Activated CD4-positive, alpha-beta T cell treated with anti-CD3 and anti-CD28 coated beads for 24 hours (primary cell): ENCODE measurements around the gene ADGRL1.
A peak's percentile ranks its signal among the peaks of the same experiment; 100 is the strongest.
"Not testable (repeated sequence)": the region's sequence is repeated elsewhere in the genome, so short reads cannot be mapped to it uniquely, and the experiment has no call there.

Experiments
- DNase-seq, 2 donors: peaks; one replicate each; pipeline ENCODE4 v3.0.0-alpha.2; 2020; ENCODE audit warnings: low read depth in 2 of 2

The ADGRL1 gene

DNA sequence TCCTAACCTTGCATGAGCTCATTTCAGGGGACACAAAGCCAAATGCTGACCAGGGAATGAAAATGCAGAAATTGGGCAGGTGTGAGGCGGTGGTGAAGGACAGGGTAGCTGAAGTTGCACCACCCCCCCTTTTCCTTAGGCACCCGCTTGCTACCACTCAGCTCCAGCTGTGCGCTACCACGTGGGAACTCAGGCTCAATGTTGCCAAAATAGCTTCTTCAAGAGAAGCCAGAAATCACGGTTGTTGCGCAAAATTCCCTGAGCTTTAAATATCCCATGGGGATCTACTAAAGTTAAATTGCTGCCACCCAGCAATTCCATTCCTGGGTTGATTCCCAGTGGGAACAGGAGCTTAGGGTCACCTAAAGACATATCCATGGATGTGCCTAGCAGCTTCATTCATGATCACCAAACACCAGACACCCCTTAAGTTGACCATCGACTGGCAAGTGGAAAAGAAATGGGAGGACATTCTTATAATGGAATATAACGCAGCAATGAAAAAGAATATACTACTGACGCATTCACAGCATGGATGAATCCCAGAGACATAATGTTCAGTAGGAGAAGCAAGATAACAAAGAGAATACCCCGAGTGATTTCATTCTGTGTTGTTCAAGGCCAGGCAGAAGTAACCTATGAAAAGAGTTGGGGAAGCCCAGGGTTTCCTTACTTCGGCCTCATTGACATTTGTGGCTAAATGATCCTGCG, 12.8 kb upstream of the ADGRL1 start:
- no peak for DNase-seq

DNA sequence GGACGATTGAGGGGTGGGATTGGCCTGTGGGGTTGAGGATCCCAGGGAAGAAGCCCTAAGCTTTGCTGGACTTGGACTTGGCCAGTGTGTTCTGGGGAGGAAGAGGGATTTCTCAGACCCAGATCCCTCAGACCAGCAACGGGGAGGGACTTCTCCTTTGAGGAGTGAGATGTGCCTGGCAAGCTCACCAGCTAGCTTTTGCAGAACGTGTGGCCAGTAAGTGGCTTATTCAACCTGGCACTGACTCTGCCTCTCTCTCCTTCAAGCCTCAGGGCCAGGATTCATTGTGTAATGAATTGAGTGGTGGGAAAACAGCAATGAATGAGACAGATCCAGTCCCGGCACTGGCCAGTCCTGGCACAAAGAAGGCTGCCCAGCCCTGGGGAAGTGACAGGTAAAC, 11.9 kb upstream of the ADGRL1 start:
- DNase-seq = not testable (repeated sequence)

DNA sequence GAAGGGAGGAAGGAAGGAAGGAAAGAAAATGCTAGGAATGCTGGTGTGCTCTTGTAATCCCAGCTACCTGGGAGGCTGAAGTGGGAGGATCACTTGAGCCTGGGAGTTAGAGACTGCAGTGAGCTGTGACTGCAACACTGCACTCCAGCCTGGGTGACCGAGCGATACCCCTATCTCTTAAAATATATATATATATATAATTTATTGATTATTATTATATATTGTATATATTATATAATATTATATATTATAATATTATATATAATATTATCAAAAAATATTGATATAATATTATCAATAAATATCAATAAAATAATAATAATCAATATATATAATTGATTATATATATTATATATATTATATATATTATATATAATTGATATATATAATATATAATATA, 8.6 kb upstream of the ADGRL1 start:
- DNase-seq = no peak

DNA sequence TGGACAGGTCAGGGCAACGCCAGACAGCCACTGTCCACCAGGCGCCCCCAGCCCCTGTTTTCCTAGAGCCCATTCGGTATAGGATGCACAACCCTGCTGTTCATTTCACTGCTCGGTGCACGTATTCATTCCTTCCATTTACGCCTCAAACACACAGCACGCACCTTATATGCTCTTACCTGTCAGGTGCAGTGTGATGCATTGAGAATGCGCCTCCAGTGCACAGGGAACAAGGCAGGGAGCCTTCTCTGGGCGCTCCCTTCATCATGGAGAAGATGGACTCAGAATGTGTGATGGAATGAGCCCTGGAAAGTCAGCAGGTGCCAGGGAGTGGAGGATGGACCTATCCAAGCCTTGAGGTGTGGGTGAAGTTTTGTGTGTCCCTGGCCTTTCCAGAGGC, 4.2 kb upstream of the ADGRL1 start:
- DNase-seq = not testable (repeated sequence)

DNA sequence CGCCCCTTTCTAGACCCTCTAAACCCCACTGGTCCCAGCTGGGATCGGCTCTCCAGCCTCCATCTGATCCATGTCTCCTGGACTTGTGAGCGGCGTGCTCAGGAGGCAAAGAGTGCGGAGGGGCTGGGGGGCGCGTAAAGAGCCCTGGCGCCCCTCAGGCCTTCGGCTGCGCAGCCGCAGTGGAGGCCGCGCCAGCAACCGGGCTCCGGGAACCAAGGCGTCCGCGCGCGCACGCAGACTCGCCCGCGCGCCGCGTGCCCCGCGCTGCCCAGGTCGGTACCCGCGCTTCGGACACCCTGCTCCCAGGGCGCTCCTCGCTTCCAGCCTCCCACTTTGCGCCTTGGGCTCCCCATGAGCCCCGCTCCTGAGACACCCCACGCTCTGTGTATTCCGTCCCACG, 3.4 kb upstream of the ADGRL1 start:
- not testable (repeated sequence) for DNase-seq

DNA sequence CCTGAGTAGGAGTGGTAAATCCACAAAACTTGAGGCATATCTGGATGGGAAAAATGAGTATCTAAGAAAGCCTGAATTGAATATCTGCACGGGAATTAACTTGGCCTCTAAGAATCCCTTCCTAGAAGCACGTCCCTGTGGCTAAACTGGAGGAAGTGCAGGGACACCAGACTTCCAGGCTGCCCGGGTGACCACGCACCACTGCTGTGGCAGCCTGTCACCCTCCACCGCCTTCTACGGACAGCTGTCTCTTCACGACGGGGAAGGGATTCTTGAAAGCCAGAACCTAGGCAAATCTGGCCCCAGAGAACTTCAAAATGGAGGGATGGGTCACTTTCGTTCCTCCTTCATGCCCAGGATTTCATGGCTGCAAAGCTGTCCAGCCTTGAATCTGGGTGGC, 2.5 kb upstream of the ADGRL1 start:
- DNase-seq = not testable (repeated sequence)

DNA sequence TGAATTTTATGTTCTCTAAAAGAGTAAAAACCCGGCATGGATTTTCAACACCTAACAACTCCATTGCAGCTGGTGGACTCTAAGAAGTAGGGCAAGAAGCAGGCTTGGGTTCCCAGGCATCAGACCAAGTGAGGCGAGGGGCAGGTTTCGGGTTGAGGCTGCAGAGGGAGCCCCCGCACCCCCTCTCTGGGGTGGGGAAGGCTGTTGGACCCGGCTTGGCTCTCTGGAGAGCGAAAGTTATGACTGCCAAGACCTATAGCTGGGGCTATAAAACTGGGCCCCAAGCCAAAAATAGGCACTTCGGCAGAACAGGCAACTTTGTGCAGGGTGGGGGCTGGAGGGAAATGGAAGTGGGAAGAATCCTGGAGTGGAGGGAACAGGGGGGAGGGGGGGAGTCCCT, 1.8 kb upstream of the ADGRL1 start:
- DNase-seq = not testable (repeated sequence)

DNA sequence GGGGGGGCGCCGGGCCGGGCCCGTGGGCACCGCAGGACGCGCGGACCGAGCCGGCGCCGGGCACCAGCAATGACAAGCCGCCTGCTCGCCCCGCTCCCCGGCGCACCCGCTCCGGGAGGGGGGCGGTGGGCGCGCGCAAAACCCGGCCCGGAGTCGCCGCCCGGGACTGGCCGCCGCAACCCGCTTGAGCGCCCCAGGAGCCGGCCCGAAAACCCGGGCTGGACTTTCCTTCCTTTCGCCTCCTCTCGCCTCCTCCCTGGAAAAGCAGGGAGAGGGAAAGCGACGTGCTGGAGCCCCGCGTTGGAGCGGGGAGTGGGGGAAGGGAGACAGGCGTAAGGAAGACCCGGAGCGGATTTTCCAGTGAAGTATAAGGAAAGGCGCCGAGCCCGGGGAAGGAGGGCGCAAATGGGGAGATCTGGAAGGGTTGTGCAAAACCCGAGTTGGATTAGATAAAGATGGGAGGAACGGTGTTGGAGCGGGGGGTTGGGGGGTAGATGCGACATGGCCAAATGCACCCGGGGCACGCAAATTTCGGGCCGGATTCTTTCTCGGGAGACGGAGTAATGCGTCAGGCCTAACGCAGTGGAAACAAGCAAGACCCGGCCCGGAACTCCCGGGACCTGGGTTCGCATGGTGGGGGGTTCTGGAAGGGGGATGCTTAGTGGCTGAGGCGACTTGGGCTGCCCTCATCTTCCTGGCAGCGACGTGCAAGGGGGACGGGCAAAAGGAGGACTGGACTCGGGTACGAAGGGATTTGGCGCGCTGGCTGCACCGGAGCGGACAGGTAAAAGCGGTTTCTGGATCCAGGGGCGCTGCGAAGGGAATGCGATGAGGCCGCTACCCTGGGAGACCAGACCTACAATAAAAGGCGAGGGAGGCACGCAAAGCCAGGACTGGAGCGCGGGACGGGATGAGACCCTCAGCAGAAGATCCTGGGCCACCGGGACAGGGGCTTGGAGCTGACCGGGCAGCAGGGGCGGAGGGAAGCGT, 1.1 kb upstream of the ADGRL1 start:
- peak; percentile 76 to 77 for DNase-seq

DNA sequence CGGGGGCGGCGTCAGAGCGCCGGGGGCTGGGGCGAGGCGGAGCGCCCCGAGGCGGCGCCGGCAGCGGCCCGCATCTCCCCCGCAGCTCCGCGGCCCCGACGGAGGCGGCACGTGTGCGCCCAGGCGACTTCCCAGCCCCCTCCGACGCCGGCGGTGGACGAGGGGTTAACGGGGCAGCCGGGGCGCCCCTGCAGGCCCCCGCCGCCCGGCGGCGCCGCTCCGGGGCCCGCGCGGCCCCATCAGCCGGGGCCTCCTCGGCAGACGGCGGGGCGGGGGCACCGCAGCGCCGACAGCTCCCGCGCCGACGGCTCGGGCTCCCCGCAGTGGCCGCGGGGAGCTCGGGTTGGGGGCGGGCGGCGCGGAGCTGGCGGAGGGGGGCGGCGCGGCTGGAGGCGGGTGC, 339 bp upstream of the ADGRL1 start:
- DNase-seq = not testable (repeated sequence)

DNA sequence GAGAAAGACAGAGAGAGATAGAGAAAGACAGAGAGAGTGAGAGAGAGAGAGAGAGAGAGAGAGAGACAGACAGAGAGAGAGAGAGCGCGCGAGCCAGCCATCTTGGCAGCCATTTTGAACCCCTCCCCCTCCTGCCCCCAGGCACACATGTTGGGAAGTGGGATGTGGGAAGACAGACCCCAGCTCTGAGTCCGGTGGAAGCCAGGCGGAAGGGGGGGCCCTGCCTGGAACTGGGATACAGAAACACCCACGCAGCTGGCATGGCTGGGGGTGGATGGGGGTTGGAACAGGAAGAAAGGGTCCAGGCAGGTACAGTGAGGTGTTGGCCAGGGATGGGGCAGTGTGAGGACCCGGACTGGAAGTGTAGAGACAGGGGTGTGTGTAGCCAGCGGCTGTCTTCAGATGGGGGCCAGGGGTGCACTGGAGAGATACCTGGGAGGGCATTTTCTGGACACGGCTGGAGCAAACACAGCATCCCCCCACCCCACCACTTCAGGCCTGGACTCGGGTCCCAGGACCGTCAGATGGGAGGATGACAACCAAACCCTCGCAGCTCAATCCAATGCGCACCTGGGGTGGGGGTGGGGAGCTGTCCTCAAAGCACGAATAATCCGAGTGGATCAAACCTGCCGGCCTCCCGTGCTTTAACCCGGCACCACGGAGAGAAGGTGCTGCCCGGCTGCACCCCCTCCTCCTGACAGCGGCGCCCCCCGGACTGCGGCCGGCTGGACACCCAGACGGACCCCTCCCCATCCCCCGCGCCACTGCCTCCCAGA, 1.1 kb downstream of the ADGRL1 start:
- not testable (repeated sequence) for DNase-seq

DNA sequence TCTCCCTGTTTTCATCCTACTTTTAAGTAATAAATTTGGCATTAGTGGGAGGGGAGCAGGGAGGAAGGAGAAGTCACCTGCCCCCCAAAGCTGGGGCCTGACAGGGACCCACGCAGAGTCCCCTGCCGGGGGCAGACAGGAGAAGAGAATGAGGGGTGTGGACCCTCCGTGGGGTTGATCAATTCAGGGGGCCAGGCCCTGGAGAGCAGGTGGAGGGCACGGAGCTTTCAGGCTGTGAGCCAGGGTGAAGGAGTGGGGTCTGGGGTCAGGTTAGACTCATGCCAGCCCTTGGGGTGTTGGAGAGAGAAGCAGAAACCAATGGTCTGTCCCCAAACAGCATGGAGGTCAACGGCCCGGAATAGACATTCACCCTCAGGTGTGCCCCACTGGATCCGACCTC, 1.8 kb downstream of the ADGRL1 start:
- not testable (repeated sequence) for DNase-seq

DNA sequence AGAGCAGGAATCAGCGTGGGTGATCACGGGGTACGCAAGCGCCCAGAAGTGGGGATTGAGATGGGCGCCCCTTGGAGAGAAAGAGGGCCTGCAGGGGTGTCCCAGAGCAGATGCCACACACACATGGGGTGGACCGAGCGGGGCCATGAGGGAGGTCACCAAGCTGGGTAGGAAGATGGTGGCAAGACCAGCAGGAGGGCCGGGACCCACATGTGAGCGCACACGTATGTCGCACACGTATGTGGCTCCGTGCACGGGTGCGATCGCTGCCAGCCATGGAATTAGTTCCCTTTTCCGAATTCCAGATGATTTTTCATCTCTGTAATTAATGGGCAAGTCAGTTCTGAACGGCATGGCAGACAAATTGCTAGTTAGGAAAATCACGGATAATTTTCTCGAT, 2.2 kb downstream of the ADGRL1 start:
- not testable (repeated sequence) for DNase-seq

DNA sequence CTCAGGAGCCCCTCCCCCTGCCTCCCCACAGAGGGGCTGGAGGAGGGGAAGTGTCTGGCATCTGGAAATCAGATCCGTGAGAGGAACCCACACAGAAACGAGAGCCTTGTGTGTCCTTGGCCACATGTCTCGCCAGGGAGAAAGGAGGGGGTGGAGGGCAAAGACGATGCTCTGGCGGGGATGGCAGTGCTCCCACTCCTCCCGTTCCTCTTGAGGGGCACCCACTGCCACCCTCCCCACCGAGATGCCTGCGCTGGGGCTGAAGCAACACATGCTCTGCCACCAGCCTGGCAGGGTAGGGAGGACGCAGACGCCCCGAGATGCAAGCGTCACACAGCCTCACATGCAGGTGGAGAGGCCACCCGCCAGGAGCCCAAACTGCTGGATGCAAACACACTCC, 2.8 kb downstream of the ADGRL1 start:
- no peak for DNase-seq

DNA sequence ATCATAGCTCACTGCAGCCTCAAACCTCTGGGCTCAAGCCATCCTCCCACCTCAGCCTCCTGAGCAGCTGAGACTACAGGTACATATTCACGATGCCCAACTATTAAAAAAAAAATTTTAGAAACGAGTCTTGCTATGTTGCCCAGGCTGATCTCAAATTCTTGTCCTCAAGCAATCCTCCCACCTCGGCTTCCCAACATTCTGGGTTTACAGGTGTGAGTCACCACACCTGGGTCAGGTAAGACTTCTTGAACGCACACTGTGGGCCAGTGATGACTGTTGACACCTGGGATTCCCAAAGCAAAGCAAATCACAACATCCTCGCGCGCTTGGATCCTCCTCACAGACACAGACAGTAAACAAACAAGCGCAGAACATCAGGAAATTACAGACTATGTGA, 4.5 kb downstream of the ADGRL1 start:
- DNase-seq = not testable (repeated sequence)

DNA sequence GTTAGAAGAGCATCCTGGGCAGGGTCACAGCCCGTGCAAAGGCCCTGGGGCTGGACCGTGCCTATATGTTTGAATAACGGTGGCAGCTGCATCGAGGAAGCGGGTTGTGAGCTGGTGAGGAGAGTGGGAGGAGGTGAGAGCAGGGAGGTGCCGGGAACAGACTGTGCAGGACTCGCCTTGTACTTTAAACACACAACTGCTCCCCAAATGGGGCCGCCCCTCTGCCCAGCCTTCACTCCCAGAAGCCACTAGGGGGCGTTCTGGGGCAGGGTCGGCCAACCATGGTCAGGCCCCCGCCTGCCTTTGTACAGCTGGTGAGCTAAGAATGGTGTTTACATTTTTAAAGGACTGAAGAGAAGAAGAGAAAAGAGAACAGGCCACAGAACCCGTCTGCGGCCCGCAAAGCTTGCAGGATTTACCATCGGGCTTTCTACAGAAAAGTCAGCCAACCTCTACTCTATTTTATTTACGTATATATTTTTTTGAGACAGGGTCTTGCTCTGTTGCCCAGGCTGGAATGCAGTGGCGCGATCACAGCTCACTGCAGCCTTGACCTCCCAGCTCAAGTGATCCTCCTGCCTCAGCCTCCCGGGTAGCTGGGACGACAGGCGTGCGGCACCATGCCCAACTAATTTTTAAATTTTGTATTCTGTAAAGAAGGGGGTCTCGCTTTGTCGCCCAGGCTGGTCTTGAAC, 5.7 kb downstream of the ADGRL1 start:
- peak; percentile 33 to 40 for DNase-seq

DNA sequence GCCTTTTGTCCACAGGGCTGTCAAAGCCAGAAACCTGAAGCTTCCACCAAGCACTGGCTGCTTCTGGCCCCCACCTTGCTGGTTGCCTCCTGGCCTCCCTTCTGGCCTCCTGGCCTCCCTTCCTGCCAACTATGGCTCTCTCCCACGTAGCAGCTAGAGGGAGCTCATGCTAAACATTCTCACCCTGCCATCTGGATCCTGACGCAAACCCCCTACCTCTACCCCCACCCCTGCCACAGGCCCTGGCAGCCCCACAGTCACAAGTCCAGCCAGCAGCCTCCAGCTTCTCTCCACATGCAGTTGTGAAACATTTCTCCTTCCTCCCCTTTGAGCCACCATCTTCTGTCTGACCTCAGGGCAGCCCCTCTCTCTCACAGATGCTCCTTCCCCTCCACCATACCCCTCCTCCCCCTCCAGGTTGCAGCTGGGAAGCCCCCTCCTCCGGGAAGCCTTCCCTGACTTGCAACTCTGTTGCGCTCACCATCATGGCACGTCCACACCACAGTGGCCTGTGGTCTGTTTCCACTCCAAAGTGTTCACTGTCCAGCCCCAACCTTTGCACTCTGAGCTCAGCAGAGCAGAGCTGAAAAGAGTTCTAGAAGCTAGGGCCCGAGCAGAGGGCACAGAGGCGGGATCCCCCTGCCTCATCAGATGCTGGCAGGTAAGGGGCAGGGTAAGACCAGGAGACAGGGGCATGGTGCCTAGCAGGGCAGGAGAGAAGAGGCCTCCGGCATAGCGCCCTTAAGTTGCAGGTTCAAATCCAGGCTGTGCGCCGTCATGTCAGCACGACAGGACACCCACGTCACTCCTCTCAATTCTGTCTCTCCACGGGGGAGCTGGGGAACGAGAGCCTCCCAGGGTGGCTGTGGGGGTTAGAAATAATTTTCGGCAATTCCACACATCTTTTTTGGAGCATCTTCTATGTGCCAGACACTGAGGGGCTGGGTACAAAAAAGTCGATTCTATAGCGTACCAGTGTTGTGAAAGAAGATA, 7.3 kb downstream of the ADGRL1 start:
- no peak for DNase-seq

DNA sequence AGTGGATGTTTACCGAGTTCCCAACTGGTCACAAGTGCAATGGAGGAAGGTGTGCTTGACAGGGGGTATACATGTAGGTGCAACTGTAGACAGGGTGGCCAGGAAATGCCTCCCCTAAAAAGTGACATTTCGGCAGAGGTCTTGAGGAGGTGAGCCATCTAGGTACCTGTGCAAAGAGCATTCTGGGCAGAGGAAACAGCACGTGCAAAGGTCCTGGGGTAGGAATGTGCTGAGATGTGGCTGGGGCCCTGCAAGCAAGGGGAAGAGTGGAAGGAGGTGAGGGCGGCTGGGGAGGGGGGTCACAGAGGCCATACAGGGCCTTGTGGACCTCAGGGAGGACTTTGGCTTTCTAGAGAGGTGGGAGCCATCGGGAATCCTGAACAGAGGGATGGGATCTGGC, 8.1 kb downstream of the ADGRL1 start:
- no peak for DNase-seq

DNA sequence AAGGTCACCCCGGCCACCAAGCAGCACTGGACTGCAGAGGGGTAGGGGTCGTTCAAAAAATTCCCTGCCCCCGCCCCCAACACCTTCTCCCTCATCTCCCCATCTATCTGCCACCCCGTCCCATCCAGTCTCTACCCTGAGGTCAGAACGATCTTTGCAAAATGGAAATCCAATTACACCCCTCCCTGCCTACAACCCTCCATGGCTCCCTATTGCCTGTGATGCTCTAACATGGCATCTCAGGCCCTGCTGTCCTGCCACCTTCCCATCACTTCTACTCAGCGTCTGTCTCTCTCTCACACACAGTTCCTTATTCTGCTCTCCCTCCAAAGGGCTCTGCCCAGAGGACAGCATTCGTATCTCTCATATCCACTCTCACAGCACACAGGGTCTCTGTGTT, 8.7 kb downstream of the ADGRL1 start:
- DNase-seq = not testable (repeated sequence)

DNA sequence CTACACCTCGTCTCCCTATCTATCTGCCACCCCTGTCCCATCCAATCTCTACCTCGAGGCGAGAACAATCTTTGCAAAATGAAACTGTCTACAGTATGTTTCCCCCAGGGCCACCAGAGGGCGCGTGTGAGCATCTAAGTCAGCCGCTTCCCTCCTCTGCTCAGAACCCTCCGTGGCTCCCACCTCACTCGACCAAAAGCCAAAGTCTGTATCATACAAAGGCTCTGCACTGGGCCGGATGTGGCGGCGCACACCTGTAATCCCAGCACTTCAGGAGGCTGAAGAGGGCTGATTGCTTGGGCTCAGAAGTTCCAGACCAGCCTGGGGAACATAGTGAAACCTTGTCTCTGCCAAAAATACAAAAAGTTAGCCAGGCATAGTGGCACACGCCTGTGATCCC, 9.9 kb downstream of the ADGRL1 start:
- peak; percentile 74 to 80 for DNase-seq

DNA sequence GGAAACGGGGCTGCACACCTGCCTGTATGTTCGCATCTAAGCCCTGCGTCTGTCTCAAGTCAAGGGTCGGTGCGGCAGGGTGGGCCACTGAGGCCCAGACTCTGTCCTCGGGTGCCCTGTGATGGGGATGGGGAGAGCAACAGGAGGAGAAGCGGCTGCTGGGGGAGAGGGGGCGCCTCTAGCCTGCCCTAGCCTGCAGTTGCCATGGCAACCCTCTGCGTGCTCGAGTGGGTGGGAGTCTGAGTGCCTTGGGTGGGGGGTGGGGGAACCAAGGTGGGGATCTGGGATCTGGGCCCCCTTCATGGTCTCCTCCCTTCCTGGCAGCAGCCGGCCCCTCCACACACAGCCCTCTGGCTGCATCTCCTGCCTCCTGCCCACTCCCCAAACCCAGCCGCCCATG, 10.8 kb downstream of the ADGRL1 start:
- not testable (repeated sequence) for DNase-seq
